ENCODE results near the gene ETHE1.

ETHE1 gene

DNA sequence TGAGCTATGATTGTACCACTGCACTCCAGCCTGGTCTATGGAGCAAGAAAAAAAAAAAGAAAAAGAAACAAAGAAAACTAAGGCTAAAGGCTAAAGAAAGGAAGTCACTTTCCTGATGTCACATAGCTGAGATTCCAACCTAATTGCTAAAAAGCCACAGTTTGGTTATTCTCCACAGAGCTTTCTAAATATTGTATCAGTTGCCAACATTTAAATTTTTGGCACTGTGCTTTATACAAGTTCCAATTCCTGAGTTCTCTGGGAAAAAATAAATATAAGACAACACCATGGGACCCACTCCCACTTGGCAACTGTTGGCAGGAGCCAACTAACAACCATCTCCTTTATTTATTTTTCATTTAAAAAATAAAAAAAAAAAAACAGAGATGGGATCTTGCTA lies 50.4 kb downstream of the ETHE1 start:
- no peak overlapping the region for H2AFZ ChIP-seq (ENCODE audit: low read depth, low read length)
- no peak for ATAC-seq (ENCODE audit: insufficient read depth, low read depth)
- H3K27me3 ChIP-seq (ENCODE audit: insufficient read depth, low read length, poor library complexity) = no peaks in the 10 kb centered on the region

DNA sequence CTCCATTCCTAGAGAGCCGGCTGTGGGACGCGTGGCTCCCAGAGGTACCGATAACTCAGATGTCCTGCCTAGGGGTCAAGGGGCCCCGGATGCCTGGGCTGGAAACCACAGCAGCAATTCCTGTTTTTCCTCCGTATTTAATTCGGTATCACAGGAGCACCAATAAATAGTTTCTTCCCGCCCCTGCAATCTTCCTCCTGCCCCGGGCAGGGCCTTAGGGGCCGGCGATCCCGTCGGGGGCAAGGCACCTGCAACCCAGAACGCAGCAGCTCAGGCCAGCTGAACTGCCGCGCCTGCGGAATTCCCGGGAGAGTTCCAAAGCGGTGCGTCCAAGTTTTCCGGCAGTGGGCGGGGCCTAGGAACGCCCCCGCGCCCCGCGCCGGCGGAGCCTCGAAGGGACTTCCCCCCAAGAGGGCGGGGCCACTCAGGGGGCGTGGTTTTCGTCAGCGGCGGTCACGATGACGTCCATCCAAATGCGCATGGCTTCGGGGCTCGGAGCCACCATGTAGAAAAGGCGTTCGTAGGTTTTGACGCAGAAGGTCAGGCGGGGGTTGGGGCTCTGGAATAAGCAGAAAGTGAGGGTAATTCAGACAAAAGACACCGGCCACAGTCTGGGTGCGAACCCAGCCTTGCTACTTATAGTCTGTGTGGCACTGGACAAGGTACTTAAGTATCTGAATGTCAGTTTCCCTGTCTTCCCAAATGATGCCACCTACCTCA lies 51.9 kb downstream of the ETHE1 start:
- Histone ChIP-seq H3K9ac (ENCODE audit: low read depth, low read length) (no peak overlapping the region), H4K20me1 (ENCODE audit: insufficient read depth, low read length) (no peaks in the 10 kb centered on the region), H3K79me2 (ENCODE audit: insufficient read depth, low read length) (no peaks in the 10 kb centered on the region), H3K4me1 (ENCODE audit: insufficient read depth, low read length) (no peaks in the 10 kb centered on the region), H2AFZ (ENCODE audit: low read depth, low read length) (no peak overlapping the region), H3K9me3 (ENCODE audit: insufficient read depth, low read length, severe bottlenecking) (no peaks in the 10 kb centered on the region), H3K4me3 (ENCODE audit: low read depth in 1 of 2, low read length in 2 of 2) (no peak overlapping the region), H3K27ac (ENCODE audit: low read length) (no peak overlapping the region), H3K27me3 (ENCODE audit: insufficient read depth, low read length, poor library complexity) (no peaks in the 10 kb centered on the region), H3K36me3 (ENCODE audit: insufficient read depth, low read length) (no peaks in the 10 kb centered on the region), H3K4me2 (ENCODE audit: insufficient read depth, low read length) (no peak overlapping the region)
- no peak for ATAC-seq (ENCODE audit: insufficient read depth, low read depth)
- DNase-seq = no peak
- TF ChIP-seq, protein P1, sequence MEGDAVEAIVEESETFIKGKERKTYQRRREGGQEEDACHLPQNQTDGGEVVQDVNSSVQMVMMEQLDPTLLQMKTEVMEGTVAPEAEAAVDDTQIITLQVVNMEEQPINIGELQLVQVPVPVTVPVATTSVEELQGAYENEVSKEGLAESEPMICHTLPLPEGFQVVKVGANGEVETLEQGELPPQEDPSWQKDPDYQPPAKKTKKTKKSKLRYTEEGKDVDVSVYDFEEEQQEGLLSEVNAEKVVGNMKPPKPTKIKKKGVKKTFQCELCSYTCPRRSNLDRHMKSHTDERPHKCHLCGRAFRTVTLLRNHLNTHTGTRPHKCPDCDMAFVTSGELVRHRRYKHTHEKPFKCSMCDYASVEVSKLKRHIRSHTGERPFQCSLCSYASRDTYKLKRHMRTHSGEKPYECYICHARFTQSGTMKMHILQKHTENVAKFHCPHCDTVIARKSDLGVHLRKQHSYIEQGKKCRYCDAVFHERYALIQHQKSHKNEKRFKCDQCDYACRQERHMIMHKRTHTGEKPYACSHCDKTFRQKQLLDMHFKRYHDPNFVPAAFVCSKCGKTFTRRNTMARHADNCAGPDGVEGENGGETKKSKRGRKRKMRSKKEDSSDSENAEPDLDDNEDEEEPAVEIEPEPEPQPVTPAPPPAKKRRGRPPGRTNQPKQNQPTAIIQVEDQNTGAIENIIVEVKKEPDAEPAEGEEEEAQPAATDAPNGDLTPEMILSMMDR (IDR thresholded peaks at IDR 0.05; ENCODE audit: borderline replicate concordance, extremely low read depth, low read length, poor library complexity, severe bottlenecking) = no peak
- no peak for TF ChIP-seq EZH2 (IDR thresholded peaks at IDR 0.05; ENCODE audit: borderline replicate concordance, low read depth, low read length, severe bottlenecking)

More for the DNA sequence above, 50.4 kb downstream of the ETHE1 start:
- Histone ChIP-seq H3K4me1 (ENCODE audit: insufficient read depth, low read length) (no peaks in the 10 kb centered on the region), H3K9me3 (ENCODE audit: insufficient read depth, low read length, severe bottlenecking) (no peaks in the 10 kb centered on the region), H3K9ac (ENCODE audit: low read depth, low read length) (no peak overlapping the region), H3K79me2 (ENCODE audit: insufficient read depth, low read length) (no peaks in the 10 kb centered on the region), H3K27ac (ENCODE audit: low read length) (no peak overlapping the region), H4K20me1 (ENCODE audit: insufficient read depth, low read length) (no peaks in the 10 kb centered on the region), H3K36me3 (ENCODE audit: insufficient read depth, low read length) (no peaks in the 10 kb centered on the region), H3K4me2 (ENCODE audit: insufficient read depth, low read length) (no peak overlapping the region), H3K4me3 (ENCODE audit: low read depth in 1 of 2, low read length in 2 of 2) (no peak overlapping the region)
- no peak for DNase-seq
- TF ChIP-seq EZH2 (IDR thresholded peaks at IDR 0.05; ENCODE audit: borderline replicate concordance, low read depth, low read length, severe bottlenecking) = no peak
- TF ChIP-seq, protein P1 (IDR thresholded peaks at IDR 0.05; ENCODE audit: borderline replicate concordance, extremely low read depth, low read length, poor library complexity, severe bottlenecking) = no peak

DNA sequence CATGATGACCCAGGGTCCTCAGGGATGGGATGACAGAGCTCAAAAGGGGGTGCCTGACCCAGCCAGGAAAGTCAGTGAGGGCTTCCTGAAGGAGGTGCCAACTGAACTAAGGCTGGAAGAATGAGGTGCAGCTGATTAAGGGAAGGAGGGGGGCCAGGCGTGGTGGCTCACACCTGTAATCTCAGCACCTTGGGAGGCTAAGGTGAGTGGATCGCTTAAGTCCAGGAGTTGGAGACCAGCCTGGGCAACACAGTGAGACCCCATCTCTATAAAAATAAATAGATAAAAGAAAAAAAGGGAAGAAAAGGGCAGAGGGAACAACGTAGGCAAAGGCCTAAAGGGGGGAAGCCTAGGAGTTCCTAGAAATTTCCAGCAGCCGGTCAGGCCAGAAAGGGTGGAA lies 52.5 kb downstream of the ETHE1 start:
- no peak overlapping the region for H3K9ac ChIP-seq (ENCODE audit: low read depth, low read length)

More for the DNA sequence above, 52.5 kb downstream of the ETHE1 start:
- Histone ChIP-seq H3K4me3 (ENCODE audit: low read depth in 1 of 2, low read length in 2 of 2) (no peak overlapping the region), H3K27me3 (ENCODE audit: insufficient read depth, low read length, poor library complexity) (no peaks in the 10 kb centered on the region), H3K9me3 (ENCODE audit: insufficient read depth, low read length, severe bottlenecking) (no peaks in the 10 kb centered on the region), H3K36me3 (ENCODE audit: insufficient read depth, low read length) (no peaks in the 10 kb centered on the region), H2AFZ (ENCODE audit: low read depth, low read length) (no peak overlapping the region), H3K4me1 (ENCODE audit: insufficient read depth, low read length) (peaks cover 1% of the 10 kb centered on the region), H4K20me1 (ENCODE audit: insufficient read depth, low read length) (no peaks in the 10 kb centered on the region), H3K4me2 (ENCODE audit: insufficient read depth, low read length) (no peak overlapping the region), H3K27ac (ENCODE audit: low read length) (no peak overlapping the region), H3K79me2 (ENCODE audit: insufficient read depth, low read length) (no peaks in the 10 kb centered on the region)
- no peak for DNase-seq
- no peak for TF ChIP-seq EZH2 (IDR thresholded peaks at IDR 0.05; ENCODE audit: borderline replicate concordance, low read depth, low read length, severe bottlenecking)
- TF ChIP-seq, protein P1 (IDR thresholded peaks at IDR 0.05; ENCODE audit: borderline replicate concordance, extremely low read depth, low read length, poor library complexity, severe bottlenecking) = no peak
- ATAC-seq (ENCODE audit: insufficient read depth, low read depth) = no peak
